H9 (cell line): Measurements from ENCODE around the gene NTN3. TPM values are rescaled to one million over a fixed set of nuclear protein-coding genes. Genes with fewer than 3 reads are reported as not detected.
A peak's percentile ranks its signal among the peaks of the same experiment; 100 is the strongest.

Source experiments
- DNase-seq: peaks from one replicate; pipeline ENCODE4 v3.0.0-alpha.2; 2017
- H2AFZ ChIP-seq: one replicate; pipeline ENCODE4 v1.6.1; 2013; ENCODE audit warnings: mild to moderate bottlenecking, low read length, control low read depth, moderate library complexity
- H2AK5ac ChIP-seq: 2 replicates; pipeline ENCODE4 v1.6.1; 2013; ENCODE audit warnings: low read length, control low read depth, mixed read lengths; ENCODE audit not compliant: insufficient read length
- H2BK120ac ChIP-seq: one replicate; pipeline ENCODE4 v1.6.1; 2013; ENCODE audit warnings: low read depth, mild to moderate bottlenecking, low read length, control low read depth, inconsistent platforms; ENCODE audit not compliant: poor library complexity, severe bottlenecking
- H2BK12ac ChIP-seq: 2 replicates; pipeline ENCODE4 v1.6.1; 2013; ENCODE audit warnings: low read length, control low read depth, mixed read lengths, low read depth; ENCODE audit not compliant: insufficient read length
- H2BK15ac ChIP-seq: 2 replicates; pipeline ENCODE4 v1.6.1; 2013; ENCODE audit warnings: low read depth, low read length, control low read depth
- H2BK20ac ChIP-seq: one replicate; pipeline ENCODE4 v1.6.1; 2013; ENCODE audit warnings: low read depth, mild to moderate bottlenecking, low read length, control low read depth, inconsistent platforms; ENCODE audit not compliant: poor library complexity, severe bottlenecking
- H2BK5ac ChIP-seq: 2 replicates; pipeline ENCODE4 v1.6.1; 2013; ENCODE audit warnings: low read length, control low read depth, mixed read lengths; ENCODE audit not compliant: insufficient read length
- H3K14ac ChIP-seq: 2 replicates; pipeline ENCODE4 v1.6.1; 2013; ENCODE audit warnings: low read length, control low read depth; ENCODE audit not compliant: insufficient read depth
- H3K18ac ChIP-seq: 2 replicates; pipeline ENCODE4 v1.6.1; 2013; ENCODE audit warnings: low read depth, mild to moderate bottlenecking, mixed read lengths, low read length, control low read depth; ENCODE audit not compliant: insufficient read length
- H3K23ac ChIP-seq: 2 replicates; pipeline ENCODE4 v1.6.1; 2013; ENCODE audit warnings: low read length, control low read depth, mixed read lengths, low read depth; ENCODE audit not compliant: insufficient read length
- H3K23me2 ChIP-seq: 2 replicates; pipeline ENCODE4 v1.6.1; 2013; ENCODE audit warnings: low read depth, mild to moderate bottlenecking, mixed read lengths, low read length, control low read depth; ENCODE audit not compliant: insufficient read length, poor library complexity, severe bottlenecking
- H3K27ac ChIP-seq: 2 replicates; pipeline ENCODE4 v1.5.1; 2013; ENCODE audit warnings: low read length, control low read depth, mixed read lengths, low read depth; ENCODE audit not compliant: insufficient read length
- H3K27me3 ChIP-seq: 2 replicates; pipeline ENCODE4 v1.6.1; 2013; ENCODE audit warnings: low read length, control low read depth, inconsistent platforms; ENCODE audit not compliant: insufficient read depth
- H3K4ac ChIP-seq: 2 replicates; pipeline ENCODE4 v1.6.1; 2013; ENCODE audit warnings: low read depth, mild to moderate bottlenecking, control low read depth, inconsistent platforms, low read length, moderate library complexity
- H3K4me1 ChIP-seq: 2 replicates; pipeline ENCODE4 v1.6.1; 2013; ENCODE audit warnings: low read length, control low read depth, inconsistent platforms; ENCODE audit not compliant: insufficient read depth
- H3K4me2 ChIP-seq: 2 replicates; pipeline ENCODE4 v1.6.1; 2013; ENCODE audit warnings: low read length, control low read depth, mixed read lengths; ENCODE audit not compliant: insufficient read length, insufficient read depth
- H3K56ac ChIP-seq: 2 replicates; pipeline ENCODE4 v1.6.1; 2013; ENCODE audit warnings: low read depth, mild to moderate bottlenecking, mixed read lengths, low read length, control low read depth; ENCODE audit not compliant: insufficient read length
- H3K79me1 ChIP-seq: 2 replicates; pipeline ENCODE4 v1.6.1; 2013; ENCODE audit warnings: low read depth, mild to moderate bottlenecking, moderate library complexity, low read length, control low read depth, inconsistent platforms; ENCODE audit not compliant: insufficient read depth, poor library complexity, severe bottlenecking
- H3K79me2 ChIP-seq: 2 replicates; pipeline ENCODE4 v1.6.1; 2013; ENCODE audit warnings: low read length, control low read depth, inconsistent platforms; ENCODE audit not compliant: insufficient read depth
- H3K9ac ChIP-seq: 2 replicates; pipeline ENCODE4 v1.6.1; 2013; ENCODE audit warnings: low read length, control low read depth, mixed read lengths; ENCODE audit not compliant: insufficient read length; ENCODE audit errors: extremely low read depth
- H3K9me3 ChIP-seq: one replicate; pipeline ENCODE4 v1.6.1; 2013; ENCODE audit warnings: low read depth, low read length, inconsistent platforms; ENCODE audit not compliant: control insufficient read depth
- H3T11ph ChIP-seq: one replicate; pipeline ENCODE4 v1.6.1; 2013; ENCODE audit warnings: mild to moderate bottlenecking, low read length, control low read depth, inconsistent platforms
- H4K20me1 ChIP-seq: one replicate; pipeline ENCODE4 v1.6.1; 2013; ENCODE audit not compliant: control insufficient read depth, insufficient read length, insufficient read depth
- H4K5ac ChIP-seq: 2 replicates; pipeline ENCODE4 v1.6.1; 2013; ENCODE audit warnings: low read depth, mild to moderate bottlenecking, mixed read lengths, low read length, control low read depth; ENCODE audit not compliant: insufficient read length
- H4K8ac ChIP-seq: replicated peaks from 2 replicates; pipeline ENCODE4 v1.6.1; 2013; ENCODE audit warnings: low read length, control low read depth, mixed read lengths, low read depth; ENCODE audit not compliant: insufficient read length
- H4K91ac ChIP-seq: 2 replicates; pipeline ENCODE4 v1.6.1; 2013; ENCODE audit warnings: low read depth, mild to moderate bottlenecking, moderate library complexity, mixed read lengths, low read length, control low read depth; ENCODE audit not compliant: insufficient read length
- H3K27ac Mint-ChIP-seq, 3 experiments: 2 replicates in 2 of 3; 3 replicates in 1 of 3; pipeline ENCODE4 v1.8.0; 2020 to 2021; ENCODE audit warnings: mixed read lengths in 3 of 3, mild to moderate bottlenecking in 1 of 3, moderate library complexity in 1 of 3
- H3K27me3 Mint-ChIP-seq: 2 replicates; pipeline ENCODE4 v1.8.0; 2021; ENCODE audit warnings: low read depth, mild to moderate bottlenecking, moderate library complexity, mixed read lengths
- H3K36me3 Mint-ChIP-seq, 3 experiments: 2 replicates in 2 of 3; 3 replicates in 1 of 3; pipeline ENCODE4 v1.8.0; 2020 to 2021; ENCODE audit warnings: low read depth in 3 of 3, mixed read lengths in 3 of 3; ENCODE audit not compliant: insufficient read depth in 1 of 3
- H3K4me1 Mint-ChIP-seq, 2 experiments: 2 replicates each; pipeline ENCODE4 v1.8.0; 2020; ENCODE audit warnings: mixed read lengths in 2 of 2
- H3K4me3 Mint-ChIP-seq, 2 experiments: 2 replicates in 1 of 2; 3 replicates in 1 of 2; pipeline ENCODE4 v1.8.0; 2020 to 2021; ENCODE audit warnings: mild to moderate bottlenecking in 2 of 2, mixed read lengths in 2 of 2, moderate library complexity in 1 of 2
- H3K9me3 Mint-ChIP-seq, 2 experiments: 2 replicates in 1 of 2; 3 replicates in 1 of 2; pipeline ENCODE4 v1.8.0; 2020; ENCODE audit warnings: mild to moderate bottlenecking in 2 of 2, mixed read lengths in 2 of 2, moderate library complexity in 1 of 2
- CTCF ChIP-seq: fragments of 200-600 bp; sonication (generic); conservative IDR thresholded peaks from 3 replicates; pipeline ENCODE4 v1.8.0; 2021; ENCODE audit warnings: antibody characterized with exemption, mild to moderate bottlenecking
- WGBS: extraction: QIAGEN DNeasy Blood & Tissue Kit; methylation state at CpG from one replicate; pipeline ENCODE4 v1.1.7; 2013; ENCODE audit warnings: missing lambda C conversion rate, low lambda C conversion rate, mixed read lengths; ENCODE audit not compliant: insufficient read length; ENCODE audit errors: extremely low coverage; 5-methylcytosine and 5-hydroxymethylcytosine counted together
- total RNA-seq: library from RNA; stranded (reverse); gene quantifications from 2 replicates; pipeline ENCODE4 v1.2.1, GENCODE V29; 2021

NTN3 gene
- total RNA-seq, 1 experiment from 2014 or later = 1.3 TPM

DNA sequence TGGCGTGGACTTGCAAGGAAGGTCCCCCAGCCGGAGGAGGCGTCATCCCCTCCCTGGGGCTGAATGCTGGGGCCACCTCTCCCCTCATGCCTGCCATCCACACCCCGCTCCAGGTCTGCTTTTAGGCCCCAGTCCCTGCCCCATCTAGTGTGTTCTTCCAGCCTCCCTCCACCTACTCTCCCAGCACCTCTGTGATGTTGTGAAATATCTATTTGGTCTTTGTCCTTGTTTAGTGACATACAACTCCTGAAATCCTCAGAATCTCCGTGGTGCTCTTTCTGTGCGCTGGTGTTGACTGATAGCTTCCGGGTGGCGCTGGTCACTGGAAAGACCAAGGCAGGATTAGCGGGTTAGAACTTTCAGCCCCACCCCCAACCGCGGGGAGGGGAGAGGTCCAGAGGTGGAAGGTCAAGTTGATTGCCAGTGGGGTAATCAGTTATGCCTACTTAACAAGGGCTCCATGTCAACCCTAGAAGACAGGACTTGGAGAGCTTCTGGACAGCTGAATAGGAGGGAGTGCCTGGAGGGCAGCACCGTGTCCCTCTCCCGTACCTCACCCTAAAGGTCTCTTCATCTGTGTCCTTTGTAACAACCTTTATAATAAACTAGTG, 13.9 kb downstream of the NTN3 start:
- Histone ChIP-seq H2BK12ac (no peak overlapping the region), H4K91ac (no peak overlapping the region), H3K14ac (no peak overlapping the region), H3K4ac (no peak overlapping the region), H3K4me1 (no peaks in the 10 kb centered on the region), H2BK20ac (no peak overlapping the region), H3K9me3 (no peaks in the 10 kb centered on the region), H3K27ac (no peak overlapping the region), H3K9ac (no peak overlapping the region), H2AFZ (no peak overlapping the region), H2BK120ac (no peak overlapping the region), H4K20me1 (peaks cover 4% of the 10 kb centered on the region), H3K27me3 (no peaks in the 10 kb centered on the region), H3K18ac (no peak overlapping the region), H4K5ac (no peak overlapping the region), H3T11ph (no peak overlapping the region), H3K4me2 (no peak overlapping the region), H3K79me2 (no peaks in the 10 kb centered on the region; the same call in 1 of the 2 replicates), H3K56ac (no peak overlapping the region), H4K8ac (no peak overlapping the region), H3K23me2 (no peaks in the 10 kb centered on the region), H2BK15ac (no peak overlapping the region), H2BK5ac (no peak overlapping the region), H3K23ac (no peak overlapping the region), H2AK5ac (no peak overlapping the region), H3K79me1 (no peaks in the 10 kb centered on the region)
- no peak overlapping the region for H3K4me3 Mint-ChIP-seq
- no peak for TF ChIP-seq CTCF
- peak overlapping the region in 1 of 3 experiments; percentile 30; a peak in 3 of 7 replicates for H3K27ac Mint-ChIP-seq
- no peaks in the 10 kb centered on the region for H3K36me3 Mint-ChIP-seq
- WGBS = no CpG with 5 or more reads among the region's 13 CpGs
- H3K27me3 Mint-ChIP-seq = no peaks in the 10 kb centered on the region
- peaks cover 11 to 15% of the 10 kb centered on the region in 2 experiments for H3K4me1 Mint-ChIP-seq
- H3K9me3 Mint-ChIP-seq = no peaks in the 10 kb centered on the region
- DNase-seq = no peak
